ENCODE data around the gene RNF213.

- TF ChIP-seq POLR2AphosphoS5 (IDR thresholded peaks at IDR 0.05; ENCODE audit: low read depth, low read length), result no peak
- no peak for TF ChIP-seq CTCF (IDR thresholded peaks at IDR 0.05)
- no peak for TF ChIP-seq NRF1 (IDR thresholded peaks at IDR 0.05; ENCODE audit: low read depth, low read length)
- TF ChIP-seq SIN3A (IDR thresholded peaks at IDR 0.05; ENCODE audit: borderline replicate concordance, low read depth, low read length), result no peak
- no peak for TF ChIP-seq ELF1 (IDR thresholded peaks at IDR 0.05)
- TF ChIP-seq MXI1 (IDR thresholded peaks at IDR 0.05; ENCODE audit: low read depth, low read length), result no peak
- TF ChIP-seq TCF12 (IDR thresholded peaks at IDR 0.05), result no peak
- no peak for TF ChIP-seq REST (IDR thresholded peaks at IDR 0.05; ENCODE audit: low read depth, low read length)
- TF ChIP-seq RFX5 (IDR thresholded peaks at IDR 0.05; ENCODE audit: low read length), result no peak
- TF ChIP-seq EP300 (IDR thresholded peaks at IDR 0.05; ENCODE audit: borderline replicate concordance in 1 of 2, low read depth in 1 of 2, low read length in 1 of 2), result no peak
Measured at GRCh38 chr17:80229011-80229410, 31.6 kb upstream of the RNF213 start.

Data from SK-N-SH (cell line).